Left cardiac atrium (tissue), 4 donors: ENCODE data around the gene PLXNA2. TPM values are rescaled to one million over a fixed set of nuclear protein-coding genes. Genes with fewer than 3 reads are reported as not detected.

Source experiments
- ATAC-seq, 2 donors: fragments of 200-7000 bp; cut with Tn5 transposase; one replicate each; pipeline ENCODE4 v1.9.1; 2020; ENCODE audit warnings: mild to moderate bottlenecking in 2 of 2, moderate library complexity in 2 of 2
- DNase-seq: peaks from one replicate; pipeline ENCODE4 v3.0.0-alpha.2; 2020
- intact Hi-C, 2 donors: fragments of 100-400 bp; cut with DNase I; formaldehyde crosslinking; loops; one replicate each; pipeline versions ENCODE4 v1.14.1 to v1.15.1; 2022 to 2023
- total RNA-seq, 2 donors: library from RNA; stranded (reverse); fragmentation: NEBNext Ultra II Directional; extraction: Animal tissue kit (Norgen Biotek cat#: 25700); gene quantifications; one replicate each; pipeline ENCODE4 v1.2.1, GENCODE V29; 2021
- donor health status: DM: no; HTN: yes; CAD: no.
- donor health status: DM: no; HTN: yes; CAD: no; lungs with severe emphysema.
- donor health status: DM: yes; HTN: yes; CAD: no.
- donor health status: Dilated cardiomyopathy.

PLXNA2 gene
- total RNA-seq, 2 donors from 2014 or later: 13.3 to 43.4 TPM

GRCh38 chr1:208230668-208231529, 13.3 kb downstream of the PLXNA2 start:
- ATAC-seq (no peak), DNase-seq (no peak)
- intact Hi-C loops: no loop called here

GRCh38 chr1:208228550-208228949, 15.6 kb downstream of the PLXNA2 start:
- no peak for ATAC-seq
- intact Hi-C loops: no loop called here
- no peak for DNase-seq

GRCh38 chr1:208228026-208228425, 16.2 kb downstream of the PLXNA2 start:
- ATAC-seq: no peak
- intact Hi-C loops: no loop called here
- no peak for DNase-seq

GRCh38 chr1:208227366-208227765, 16.8 kb downstream of the PLXNA2 start:
- DNase-seq (no peak), ATAC-seq (peak; percentile 81 to 83)
- intact Hi-C loops: no loop called here

GRCh38 chr1:208225954-208226937, 17.9 kb downstream of the PLXNA2 start:
- DNase-seq (no peak), ATAC-seq (peak; percentile 23 to 27)
- intact Hi-C loops: no loop called here

GRCh38 chr1:208224192-208224713, 19.9 kb downstream of the PLXNA2 start:
- no peak for DNase-seq
- ATAC-seq: no peak
- intact Hi-C loops: no loop called here

- no peak for ATAC-seq
- intact Hi-C loops: no loop called here
Measured at GRCh38 chr1:208223136-208223535, 21.0 kb downstream of the PLXNA2 start.

GRCh38 chr1:208222376-208223126, 21.6 kb downstream of the PLXNA2 start:
- ATAC-seq (no peak), DNase-seq (no peak)
- intact Hi-C loops: no loop called here

More at GRCh38 chr1:208223136-208223535, 21.0 kb downstream of the PLXNA2 start:
- no peak for DNase-seq

- intact Hi-C loops: no loop called here
- DNase-seq (no peak), ATAC-seq (no peak)
Measured at GRCh38 chr1:208221291-208221622, 22.9 kb downstream of the PLXNA2 start.

- intact Hi-C loops: loop anchor here in 1 of 2 donors (1.0 kb wide), 1 partner anchor 16 kb away; no protein-coding TSS in a partner anchor
- peak; percentile 83 for DNase-seq
- peak; percentile 80 to 93 for ATAC-seq
Measured at GRCh38 chr1:208219659-208220282, 24.4 kb downstream of the PLXNA2 start.

GRCh38 chr1:208219098-208219658, 25.0 kb downstream of the PLXNA2 start:
- intact Hi-C loops: no loop called here
- ATAC-seq (peak in 1 of 2 donors; percentile 3), DNase-seq (no peak)

- DNase-seq (no peak), ATAC-seq (peak in 1 of 2 donors; percentile 33)
- intact Hi-C loops: no loop called here
Measured at GRCh38 chr1:208218237-208219097, 25.7 kb downstream of the PLXNA2 start.

- no peak for DNase-seq
- intact Hi-C loops: no loop called here
- ATAC-seq: peak in 1 of 2 donors; percentile 35
Measured at GRCh38 chr1:208217781-208218180, 26.4 kb downstream of the PLXNA2 start.

- ATAC-seq (no peak), DNase-seq (no peak)
- intact Hi-C loops: no loop called here
Measured at GRCh38 chr1:208216806-208217205, 27.4 kb downstream of the PLXNA2 start.

- DNase-seq (no peak), ATAC-seq (no peak)
- intact Hi-C loops: no loop called here
Measured at GRCh38 chr1:208216062-208216461, 28.1 kb downstream of the PLXNA2 start.

- no peak for ATAC-seq
- no peak for DNase-seq
- intact Hi-C loops: no loop called here
Measured at GRCh38 chr1:208215393-208215792, 28.8 kb downstream of the PLXNA2 start.

- intact Hi-C loops: no loop called here
- DNase-seq (no peak), ATAC-seq (peak in 1 of 2 donors; percentile 55)
Measured at GRCh38 chr1:208213786-208214185, 30.4 kb downstream of the PLXNA2 start.
